Measurements from ENCODE around the gene TSC22D1.

- TF ChIP-seq CTCF (IDR thresholded peaks at IDR 0.05) = no peak
- TF ChIP-seq POLR2A (IDR thresholded peaks at IDR 0.05) = no peak
These were observed 180.0 kb downstream of the TSC22D1 start for GRCh38 chr13:44395976-44396694.

All from Peyer's patch (tissue), 4 donors.